Muscle of leg (tissue), 11 donors: ENCODE measurements around the gene JMJD1C. TPM values are rescaled to one million over a fixed set of nuclear protein-coding genes. Genes with fewer than 3 reads are reported as not detected.

Experiments used
- DNase-seq: peaks from one replicate; pipeline ENCODE4 v3.0.0; 2013
- H3K27ac ChIP-seq: one replicate; pipeline ENCODE4 v1.5.1; 2013; ENCODE audit warnings: mild to moderate bottlenecking, low read length, control low read depth
- H3K27me3 ChIP-seq: one replicate; pipeline ENCODE4 v1.6.1; 2013; ENCODE audit warnings: low read length; ENCODE audit not compliant: control insufficient read depth, insufficient read depth
- H3K36me3 ChIP-seq: one replicate; pipeline ENCODE4 v1.6.1; 2013; ENCODE audit warnings: low read length; ENCODE audit not compliant: control insufficient read depth, insufficient read depth
- H3K4me1 ChIP-seq: one replicate; pipeline ENCODE4 v1.6.1; 2013; ENCODE audit warnings: low read length; ENCODE audit not compliant: control insufficient read depth, insufficient read depth
- H3K4me3 ChIP-seq: one replicate; pipeline ENCODE4 v1.5.1; 2013; ENCODE audit warnings: low read length, control low read depth
- H3K9me3 ChIP-seq: replicated peaks from 2 replicates; pipeline ENCODE4 v1.6.1; 2013; ENCODE audit warnings: low read depth, low read length; ENCODE audit not compliant: control insufficient read depth
- WGBS: methylation state at CpG from one replicate; pipeline ENCODE4 v1.1.5; 2013; ENCODE audit warnings: missing lambda C conversion rate; ENCODE audit not compliant: insufficient coverage; 5-methylcytosine and 5-hydroxymethylcytosine counted together
- polyA plus RNA-seq, 8 donors: library from polyadenylated mRNA; unstranded; fragments of 120-200 nt; gene quantifications; one replicate each; pipeline versions ENCODE4 v1.2.1 to v1.2.3, GENCODE V29; 2013; ENCODE audit warnings: inconsistent platforms in 1 of 8, low replicate concordance in 1 of 8; ENCODE audit not compliant: insufficient read length in 8 of 8, insufficient read depth in 1 of 8
- total RNA-seq: library from RNA; stranded (reverse); fragments of 120-200 nt; gene quantifications from one replicate; pipeline ENCODE4 v1.2.4, GENCODE V29; 2013

Gene JMJD1C
- total and polyA plus RNA-seq, 9 donors: 55.5 to 104 (median 74.7) TPM

DNA sequence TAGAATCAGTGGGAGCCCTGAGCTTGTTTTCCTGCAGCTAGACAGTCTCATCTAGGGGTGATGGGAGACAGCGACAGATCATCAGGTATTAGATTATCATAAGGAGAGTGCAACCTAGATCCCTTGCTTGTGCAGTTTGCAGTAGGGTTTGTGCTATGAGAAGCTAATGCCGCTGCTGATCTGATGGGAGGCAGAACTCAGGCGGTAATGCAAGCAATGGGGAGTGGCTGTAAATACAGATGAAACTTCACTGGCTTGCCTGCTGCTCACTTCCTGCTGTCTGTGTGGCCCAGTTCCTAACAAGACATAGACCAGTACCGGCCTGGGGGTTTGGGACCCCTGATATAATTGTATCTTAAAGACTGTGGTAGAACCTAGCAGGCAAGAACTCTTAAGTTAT is 315.0 kb downstream of the JMJD1C start:
- DNase-seq: no peak
- Histone ChIP-seq H3K4me1 (no peaks in the 10 kb centered on the region), H3K27me3 (no peaks in the 10 kb centered on the region), H3K9me3 (no peaks in the 10 kb centered on the region), H3K36me3 (peaks cover 16% of the 10 kb centered on the region), H3K27ac (no peak overlapping the region), H3K4me3 (no peak overlapping the region)
- 90% methylated on average over 3 of the region's 4 CpGs for WGBS

DNA sequence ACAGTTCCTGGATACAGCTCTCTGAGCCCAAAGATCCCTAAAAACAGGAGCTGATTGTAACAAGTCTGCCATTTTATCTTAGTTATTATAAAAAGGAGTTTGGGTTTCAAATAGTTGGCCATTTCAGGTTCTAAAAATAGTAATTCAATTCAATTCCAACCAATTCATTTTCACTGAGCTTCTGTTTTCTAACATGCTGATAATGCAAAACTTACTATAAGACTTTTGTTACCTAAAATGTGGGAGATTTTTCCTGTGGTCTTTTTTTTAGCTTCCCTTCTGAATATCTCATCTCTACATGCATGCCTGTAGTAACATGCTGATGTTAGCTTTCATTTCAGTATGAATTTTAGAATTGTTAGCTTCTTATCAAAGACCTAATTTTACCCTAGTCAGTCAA is 319.3 kb downstream of the JMJD1C start:
- DNase-seq: no peak
- Histone ChIP-seq H3K9me3 (no peaks in the 10 kb centered on the region), H3K4me3 (no peak overlapping the region), H3K27ac (no peak overlapping the region), H3K27me3 (no peaks in the 10 kb centered on the region), H3K36me3 (peaks cover 4% of the 10 kb centered on the region), H3K4me1 (no peaks in the 10 kb centered on the region)

GRCh38 chr10:63145782-63146181 is 320.0 kb downstream of the JMJD1C start:
- Histone ChIP-seq H3K27ac (no peak overlapping the region), H3K27me3 (no peaks in the 10 kb centered on the region), H3K4me3 (no peak overlapping the region), H3K4me1 (no peaks in the 10 kb centered on the region), H3K36me3 (peaks cover 2% of the 10 kb centered on the region), H3K9me3 (no peaks in the 10 kb centered on the region)
- DNase-seq: no peak

GRCh38 chr10:63143987-63144386 is 321.8 kb downstream of the JMJD1C start:
- Histone ChIP-seq H3K4me1 (no peaks in the 10 kb centered on the region), H3K27me3 (no peaks in the 10 kb centered on the region), H3K9me3 (no peaks in the 10 kb centered on the region), H3K4me3 (no peak overlapping the region), H3K27ac (no peak overlapping the region), H3K36me3 (no peaks in the 10 kb centered on the region)
- DNase-seq: no peak
- no CpG with 5 or more reads among the region's 5 CpGs for WGBS

GRCh38 chr10:63142136-63142535 is 323.6 kb downstream of the JMJD1C start:
- Histone ChIP-seq H3K4me1 (no peaks in the 10 kb centered on the region), H3K27ac (no peak overlapping the region), H3K27me3 (no peaks in the 10 kb centered on the region)

DNA sequence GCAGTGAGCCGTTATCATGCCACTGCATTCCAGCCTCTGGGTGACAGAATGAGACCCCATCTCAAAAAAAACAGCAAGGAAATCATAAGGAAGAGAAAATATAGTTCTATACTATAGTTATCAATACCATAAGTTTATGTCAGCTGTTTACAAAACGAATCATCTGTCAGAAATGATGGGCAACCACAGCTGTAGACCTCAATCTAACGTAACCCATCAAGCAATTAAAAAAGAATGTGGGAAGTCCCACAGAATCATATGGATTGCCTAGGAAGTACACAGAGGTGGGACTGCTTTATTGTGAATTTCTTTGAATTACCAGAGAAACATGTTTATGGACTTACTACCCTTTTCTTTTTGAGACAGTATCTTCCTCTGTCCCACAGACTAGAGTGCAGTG is 325.7 kb downstream of the JMJD1C start:
- no CpG with 5 or more reads among the region's 3 CpGs for WGBS
- no peaks in the 10 kb centered on the region for H3K4me1 ChIP-seq
- no peak for DNase-seq
- no peak overlapping the region for H3K4me3 ChIP-seq
- H3K27ac ChIP-seq: no peak overlapping the region
- H3K27me3 ChIP-seq: no peaks in the 10 kb centered on the region
- no peaks in the 10 kb centered on the region for H3K9me3 ChIP-seq
- H3K36me3 ChIP-seq: no peaks in the 10 kb centered on the region

More at GRCh38 chr10:63142136-63142535, 323.6 kb downstream of the JMJD1C start:
- 71% methylated on average over 2 of the region's 6 CpGs for WGBS
- Histone ChIP-seq H3K36me3 (no peaks in the 10 kb centered on the region), H3K4me3 (no peak overlapping the region), H3K9me3 (no peaks in the 10 kb centered on the region)
- no peak for DNase-seq

DNA sequence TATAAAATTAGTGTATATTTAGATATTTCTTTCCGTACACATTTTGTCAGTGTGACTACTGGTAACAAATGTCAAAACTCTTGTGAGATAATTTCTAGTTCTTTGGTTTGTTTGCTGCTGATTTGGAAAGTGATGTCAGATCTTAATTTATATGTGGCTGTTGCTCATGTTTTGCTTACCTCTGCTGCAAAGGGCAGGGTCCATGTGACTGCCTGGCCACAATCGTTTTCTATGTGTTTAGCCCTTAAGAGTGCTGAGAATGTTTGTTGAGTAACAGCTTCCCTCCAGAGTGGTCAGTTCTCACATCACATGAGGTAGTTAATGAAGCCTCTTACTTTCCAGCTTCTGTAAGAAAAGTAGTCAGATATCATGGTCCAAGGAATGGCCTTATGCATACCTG is 328.5 kb downstream of the JMJD1C start:
- Histone ChIP-seq H3K4me1 (peaks cover 10% of the 10 kb centered on the region), H3K27ac (no peak overlapping the region), H3K4me3 (no peak overlapping the region), H3K36me3 (no peaks in the 10 kb centered on the region), H3K9me3 (peaks cover 5% of the 10 kb centered on the region), H3K27me3 (no peaks in the 10 kb centered on the region)
- no CpG with 5 or more reads among the region's 2 CpGs for WGBS
- no peak for DNase-seq

- Histone ChIP-seq H3K4me3 (peak overlapping the region; percentile 97), H3K27me3 (no peaks in the 10 kb centered on the region), H3K27ac (peak overlapping the region; percentile 96), H3K4me1 (peaks cover 10% of the 10 kb centered on the region), H3K9me3 (peaks cover 6% of the 10 kb centered on the region), H3K36me3 (no peaks in the 10 kb centered on the region)
- peak; percentile 55 for DNase-seq
- 50% methylated on average over 1 of the region's 9 CpGs for WGBS
Observed at GRCh38 chr10:63133821-63134557, 331.8 kb downstream of the JMJD1C start.

GRCh38 chr10:63133056-63133820 is 332.5 kb downstream of the JMJD1C start, which contains the start of gene NRBF2:
Gene NRBF2, plus strand, starts transcription at chr10:63133328. Its CDS starts 143 bp downstream, at chr10:63133471.
- peak within 1 kb of the TSS; percentile 96 for H3K27ac ChIP-seq
- 0% methylated on average over 32 of the region's 55 CpGs for WGBS

DNA sequence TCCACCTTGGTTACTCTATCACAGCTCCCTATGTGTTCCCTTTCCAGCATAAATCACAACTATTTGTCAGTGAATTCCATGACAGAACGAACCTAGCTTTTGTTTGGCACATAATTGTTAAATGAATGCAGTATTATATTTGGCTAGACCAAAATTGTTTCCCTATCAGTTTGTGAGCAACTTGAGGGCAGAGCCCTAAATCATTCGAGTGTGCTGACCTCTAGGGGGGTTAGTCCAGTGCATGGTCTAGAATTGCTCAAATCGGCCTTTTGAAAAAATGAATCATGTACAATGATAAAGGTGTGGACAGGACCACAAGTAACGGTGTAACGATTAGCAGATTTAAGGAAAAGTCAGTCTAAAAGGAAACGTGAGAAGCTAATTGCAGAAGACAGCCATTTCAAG is 333.1 kb downstream of the JMJD1C start:
- no peak for DNase-seq
- peak overlapping the region; percentile 96 for H3K27ac ChIP-seq
- H3K4me1 ChIP-seq: peaks cover 10% of the 10 kb centered on the region
- peak overlapping the region; percentile 97 for H3K4me3 ChIP-seq
- WGBS: 74% methylated on average over 4 of the region's 6 CpGs
- H3K9me3 ChIP-seq: peaks cover 6% of the 10 kb centered on the region
- no peaks in the 10 kb centered on the region for H3K27me3 ChIP-seq
- no peaks in the 10 kb centered on the region for H3K36me3 ChIP-seq

More at GRCh38 chr10:63133056-63133820, 332.5 kb downstream of the JMJD1C start, which contains the start of gene NRBF2:
- Histone ChIP-seq H3K4me3 (peak within 1 kb of the TSS; percentile 97), H3K4me1 (peaks cover 10% of the 10 kb centered on the region), H3K36me3 (no peaks in the 10 kb centered on the region), H3K27me3 (no peaks in the 10 kb centered on the region), H3K9me3 (peaks cover 6% of the 10 kb centered on the region)
- DNase-seq: peak; percentile 99
